IMR-90 (cell line): Measurements from ENCODE around the gene ZNF407. TPM values are rescaled to one million over a fixed set of nuclear protein-coding genes. Genes with fewer than 3 reads are reported as not detected.

ENCODE experiments used
- ATAC-seq: fragments of 200-7000 bp; cut with Tn5 transposase; 2 replicates; pipeline ENCODE4 v1.9.1; 2020; ENCODE audit warnings: low read depth, mild to moderate bottlenecking, moderate library complexity
- BruUV-seq: library from RNA; stranded (reverse); fragments of 400-500 nt; replicated peaks from 2 replicates; lab custom pipeline; 2021; lab: Mats Ljungman, UMichigan
- CTCF ChIA-PET: fragments of 300-600 bp; formaldehyde crosslinking; extraction: SDS; loops from one replicate; lab custom pipeline; 2021; ENCODE audit warnings: antibody characterized with exemption; lab: Yijun Ruan, JAX
- POLR2A ChIA-PET: fragments of 300-600 bp; sonication (Branson Sonifier 250); formaldehyde crosslinking; loops from one replicate; lab custom pipeline; 2022; ENCODE audit warnings: antibody characterized with exemption; ENCODE audit not compliant: unreplicated experiment; lab: Charles Lee
- DNase-seq: peaks from one replicate; pipeline ENCODE4 v3.0.0; 2013
- H2AFZ ChIP-seq: replicated peaks from 2 replicates; pipeline ENCODE3; 2013; ENCODE audit warnings: low read length, mild to moderate bottlenecking; ENCODE audit not compliant: poor library complexity
- H2AK5ac ChIP-seq: 2 replicates; pipeline ENCODE4 v1.6.1; 2013; ENCODE audit warnings: low read depth, low read length, inconsistent platforms
- H2AK9ac ChIP-seq: replicated peaks from 2 replicates; pipeline ENCODE3; 2013; ENCODE audit warnings: mild to moderate bottlenecking, low read depth, low read length, moderate library complexity; ENCODE audit not compliant: poor library complexity
- H2BK120ac ChIP-seq: 2 replicates; pipeline ENCODE4 v1.6.1; 2013; ENCODE audit warnings: low read depth, low read length, inconsistent platforms
- H2BK15ac ChIP-seq: 3 replicates; pipeline ENCODE4 v1.6.1; 2013; ENCODE audit warnings: low read depth, low read length, inconsistent platforms
- H2BK20ac ChIP-seq: 2 replicates; pipeline ENCODE4 v1.6.1; 2013; ENCODE audit warnings: low read depth, mild to moderate bottlenecking, inconsistent platforms, low read length, moderate library complexity
- H2BK5ac ChIP-seq: 2 replicates; pipeline ENCODE4 v1.6.1; 2013; ENCODE audit warnings: mild to moderate bottlenecking, low read depth, low read length, inconsistent platforms; ENCODE audit not compliant: poor library complexity, severe bottlenecking
- H3K14ac ChIP-seq: replicated peaks from 2 replicates; pipeline ENCODE4 v1.6.1; 2013; ENCODE audit warnings: low read depth, low read length, inconsistent platforms
- H3K18ac ChIP-seq: 2 replicates; pipeline ENCODE4 v1.6.1; 2013; ENCODE audit warnings: low read depth, low read length, control low read depth
- H3K23ac ChIP-seq: 2 replicates; pipeline ENCODE4 v1.6.1; 2013; ENCODE audit warnings: low read depth, low read length, inconsistent platforms
- H3K27ac ChIP-seq: 2 replicates; pipeline ENCODE4 v1.5.1; 2013; ENCODE audit warnings: mild to moderate bottlenecking, control low read depth, low read length; ENCODE audit not compliant: insufficient read depth
- H3K27me3 ChIP-seq: 2 replicates; pipeline ENCODE4 v1.6.1; 2013; ENCODE audit warnings: low read length; ENCODE audit not compliant: control insufficient read depth, insufficient read depth
- H3K36me3 ChIP-seq: 2 replicates; pipeline ENCODE4 v1.6.1; 2013; ENCODE audit warnings: low read length, mixed read lengths; ENCODE audit not compliant: control insufficient read depth, insufficient read depth
- H3K4ac ChIP-seq: 2 replicates; pipeline ENCODE4 v1.6.1; 2013; ENCODE audit warnings: low read depth, low read length, inconsistent platforms
- H3K4me1 ChIP-seq: 2 replicates; pipeline ENCODE4 v1.6.1; 2013; ENCODE audit warnings: low read length, mixed read lengths; ENCODE audit not compliant: control insufficient read depth, insufficient read depth
- H3K4me2 ChIP-seq: 2 replicates; pipeline ENCODE4 v1.6.1; 2013; ENCODE audit warnings: low read depth, mild to moderate bottlenecking, control low read depth, low read length, moderate library complexity
- H3K4me3 ChIP-seq: 2 replicates; pipeline ENCODE4 v1.5.1; 2013; ENCODE audit warnings: low read depth, mild to moderate bottlenecking, control low read depth, low read length, moderate library complexity; ENCODE audit not compliant: insufficient read depth
- H3K56ac ChIP-seq: 2 replicates; pipeline ENCODE4 v1.6.1; 2013; ENCODE audit warnings: low read length, inconsistent platforms; ENCODE audit not compliant: insufficient read depth; ENCODE audit errors: extremely low read depth
- H3K79me1 ChIP-seq, 2 experiments: 2 replicates each; pipeline ENCODE4 v1.6.1; 2013; ENCODE audit warnings: low read length in 2 of 2, inconsistent platforms in 1 of 2, low read depth in 1 of 2
- H3K9ac ChIP-seq: 2 replicates; pipeline ENCODE4 v1.6.1; 2013; ENCODE audit warnings: low read depth, low read length, control low read depth
- H3K9me1 ChIP-seq: 2 replicates; pipeline ENCODE4 v1.6.1; 2013; ENCODE audit warnings: low read length, inconsistent platforms; ENCODE audit not compliant: insufficient read depth
- H3K9me3 ChIP-seq: 2 replicates; pipeline ENCODE4 v1.6.1; 2013; ENCODE audit warnings: low read length; ENCODE audit not compliant: control insufficient read depth, insufficient read depth
- H4K20me1 ChIP-seq: 2 replicates; pipeline ENCODE4 v1.6.1; 2013; ENCODE audit warnings: low read length, inconsistent platforms; ENCODE audit not compliant: insufficient read depth
- H4K5ac ChIP-seq: 2 replicates; pipeline ENCODE4 v1.6.1; 2013; ENCODE audit warnings: mild to moderate bottlenecking, low read depth, low read length, control low read depth
- H4K8ac ChIP-seq, 2 experiments: 2 replicates each; pipeline ENCODE4 v1.6.1; 2013; ENCODE audit warnings: low read depth in 2 of 2, low read length in 2 of 2, control low read depth in 1 of 2, inconsistent platforms in 1 of 2
- H4K91ac ChIP-seq: 2 replicates; pipeline ENCODE4 v1.6.1; 2013; ENCODE audit warnings: low read depth, low read length, inconsistent platforms; ENCODE audit not compliant: insufficient read depth
- BHLHE40 ChIP-seq: fragments of 150-350 bp; IDR thresholded peaks from 2 replicates; pipeline ENCODE4 v1.6.1; 2016; ENCODE audit warnings: mild to moderate bottlenecking, low read depth, low read length
- CEBPB ChIP-seq: IDR thresholded peaks from 2 replicates; pipeline ENCODE4 v1.6.1; 2012; ENCODE audit warnings: low read depth, low read length, improper control_type of control experiment
- CHD1 ChIP-seq: IDR thresholded peaks from 2 replicates; pipeline ENCODE4 v1.6.1; 2012; ENCODE audit warnings: low read depth, low read length, improper control_type of control experiment
- ELK1 ChIP-seq: fragments of 150-350 bp; IDR thresholded peaks from 2 replicates; pipeline ENCODE4 v1.6.1; 2016; ENCODE audit warnings: low read depth, mild to moderate bottlenecking, low read length, moderate library complexity, borderline replicate concordance
- FOS ChIP-seq: fragments of 150-350 bp; IDR thresholded peaks from 2 replicates; pipeline ENCODE4 v1.6.1; 2016; ENCODE audit warnings: low read depth, low read length
- MAFK ChIP-seq: IDR thresholded peaks from 2 replicates; pipeline ENCODE4 v1.6.1; 2012; ENCODE audit warnings: low read depth, low read length, improper control_type of control experiment
- MAZ ChIP-seq: IDR thresholded peaks from 2 replicates; pipeline ENCODE4 v1.6.1; 2012; ENCODE audit warnings: low read depth, mild to moderate bottlenecking, low read length, improper control_type of control experiment, moderate library complexity, borderline replicate concordance
- MXI1 ChIP-seq: IDR thresholded peaks from 2 replicates; pipeline ENCODE4 v1.6.1; 2012; ENCODE audit warnings: low read depth, mild to moderate bottlenecking, low read length, moderate library complexity, borderline replicate concordance
- RAD21 ChIP-seq: IDR thresholded peaks from 2 replicates; pipeline ENCODE4 v1.6.1; 2012; ENCODE audit warnings: low read length, improper control_type of control experiment
- RCOR1 ChIP-seq: IDR thresholded peaks from 2 replicates; pipeline ENCODE4 v1.6.1; 2012; ENCODE audit warnings: mild to moderate bottlenecking, low read length, improper control_type of control experiment; ENCODE audit not compliant: insufficient replicate concordance
- RFX5 ChIP-seq: IDR thresholded peaks from 2 replicates; pipeline ENCODE4 v1.8.0; 2012; ENCODE audit warnings: low read depth, mild to moderate bottlenecking, low read length, moderate library complexity
- USF2 ChIP-seq: fragments of 150-350 bp; IDR thresholded peaks from 2 replicates; pipeline ENCODE4 v1.6.1; 2017; ENCODE audit warnings: mild to moderate bottlenecking, antibody characterized with exemption, low read length, low read depth
- WGBS, 2 experiments: methylation state at CpG; one replicate each; pipeline versions ENCODE4 v1.1.5 to v1.1.7; 2013; ENCODE audit warnings: missing lambda C conversion rate in 2 of 2; ENCODE audit not compliant: insufficient read length in 1 of 2; ENCODE audit errors: extremely low coverage in 2 of 2; 5-methylcytosine and 5-hydroxymethylcytosine counted together
- dilution Hi-C: fragments of 300-500 bp; cut with HindIII; formaldehyde crosslinking; loops from one replicate; pipeline ENCODE4 v1.14.3; 2018; ENCODE audit warnings: low sequenced_read_pairs; ENCODE audit not compliant: unreplicated experiment
- in situ Hi-C: fragments of 300-500 bp; cut with MboI; formaldehyde crosslinking; loops from 3 replicates; pipeline ENCODE4 v1.14.3; 2019; ENCODE audit warnings: low sequenced_read_pairs, inconsistent platforms, mixed read lengths
- intact Hi-C: fragments of 100-400 bp; cut with micrococcal nuclease; formaldehyde crosslinking; loops from 2 replicates; pipeline ENCODE4 v1.10.0; 2022
- polyA plus RNA-seq, 3 experiments: library from polyadenylated mRNA; depleted of rRNA; stranded (reverse); fragments of >200 nt; gene quantifications; 2 replicates each; pipeline ENCODE4 v1.2.3, GENCODE V29; 2012; ENCODE audit warnings: low replicate concordance in 1 of 3
- total RNA-seq: library from RNA; depleted of rRNA; stranded (reverse); fragments of >200 nt; gene quantifications from 2 replicates; pipeline ENCODE4 v1.2.3, GENCODE V29; 2012

The ZNF407 gene
- total and polyA plus RNA-seq, 2 of the 4 experiments (the other 2 are of a cell fraction): 3.1 to 20.1 TPM

GRCh38 chr18:74604774-74605173 lies 7.1 kb downstream of the ZNF407 start:
- no peaks in the 10 kb centered on the region for H3K36me3 ChIP-seq
- dilution Hi-C loops: no loop called here

More at GRCh38 chr18:74604774-74605173, 7.1 kb downstream of the ZNF407 start:
- no peaks in the 10 kb centered on the region; the same call in 1 of the 2 replicates for H4K20me1 ChIP-seq
- CTCF ChIA-PET: no interaction called here
- H3K27me3 ChIP-seq: no peaks in the 10 kb centered on the region
- peak overlapping the region; percentile 54; the same call in 2 of the 3 replicates for H2BK15ac ChIP-seq
- TF ChIP-seq BHLHE40 (no peak), RCOR1 (no peak), MXI1 (no peak), USF2 (no peak), FOS (no peak), CEBPB (no peak), MAZ (no peak), CHD1 (no peak), RFX5 (no peak), ELK1 (no peak), RAD21 (no peak), MAFK (no peak)
- peak overlapping the region; percentile 99 for H3K18ac ChIP-seq
- H3K9me3 ChIP-seq: no peaks in the 10 kb centered on the region
- POLR2A ChIA-PET: no interaction called here
- H3K27ac ChIP-seq: peak overlapping the region; percentile 85
- 0 out of 2 replicates have a peak overlapping the region, but pooled peaks have one; percentile 34 for H3K9ac ChIP-seq
- H3K9me1 ChIP-seq: peaks cover 19% of the 10 kb centered on the region
- peak overlapping the region; percentile 12; the same call in 1 of the 2 replicates for H3K56ac ChIP-seq
- H2BK5ac ChIP-seq: peak overlapping the region; percentile 85
- H2AK5ac ChIP-seq: peak overlapping the region; percentile 49; the same call in 1 of the 2 replicates
- H3K4me2 ChIP-seq: peak overlapping the region; percentile 62
- peak overlapping the region; percentile 98 for H2BK20ac ChIP-seq
- H3K4me3 ChIP-seq: no peak overlapping the region
- intact Hi-C loops (no loop called here), in situ Hi-C loops (no loop called here)
- peak overlapping the region; percentile 87 for H3K4ac ChIP-seq
- H4K8ac ChIP-seq: peak overlapping the region; percentile 53 to 58
- H2AK9ac ChIP-seq: peak overlapping the region; percentile 12
- peak overlapping the region; percentile 94 for H4K91ac ChIP-seq
- peak overlapping the region; percentile 94 for H3K23ac ChIP-seq
- peak overlapping the region; percentile 8 for H2AFZ ChIP-seq
- no TSS peak for BruUV-seq
- H4K5ac ChIP-seq: peak overlapping the region; percentile 99
- 20% methylated on average over 1 of the region's 4 CpGs; no CpG with 5 or more reads in 1 of the 2 experiments for WGBS, 2 experiments
- H3K79me1 ChIP-seq: peaks cover 44 to 81% of the 10 kb centered on the region in 2 experiments
- peak overlapping the region; percentile 89 for H2BK120ac ChIP-seq
- ATAC-seq (peak; percentile 83), DNase-seq (peak; percentile 67)
- H3K14ac ChIP-seq: peak overlapping the region; percentile 53
- peaks cover 18% of the 10 kb centered on the region for H3K4me1 ChIP-seq
